Activated T-cell treated with anti-CD3 and anti-CD28 coated beads for 1 hour (primary cell): ENCODE data around the gene LRRC49.
"Not testable (repeated sequence)": the region's sequence is repeated elsewhere in the genome, so short reads cannot be mapped to it uniquely, and the experiment has no call there.

Experiments
- DNase-seq: peaks from one replicate; pipeline ENCODE4 v3.0.0-alpha.2; 2020; ENCODE audit warnings: low read depth

LRRC49 gene, protein sequence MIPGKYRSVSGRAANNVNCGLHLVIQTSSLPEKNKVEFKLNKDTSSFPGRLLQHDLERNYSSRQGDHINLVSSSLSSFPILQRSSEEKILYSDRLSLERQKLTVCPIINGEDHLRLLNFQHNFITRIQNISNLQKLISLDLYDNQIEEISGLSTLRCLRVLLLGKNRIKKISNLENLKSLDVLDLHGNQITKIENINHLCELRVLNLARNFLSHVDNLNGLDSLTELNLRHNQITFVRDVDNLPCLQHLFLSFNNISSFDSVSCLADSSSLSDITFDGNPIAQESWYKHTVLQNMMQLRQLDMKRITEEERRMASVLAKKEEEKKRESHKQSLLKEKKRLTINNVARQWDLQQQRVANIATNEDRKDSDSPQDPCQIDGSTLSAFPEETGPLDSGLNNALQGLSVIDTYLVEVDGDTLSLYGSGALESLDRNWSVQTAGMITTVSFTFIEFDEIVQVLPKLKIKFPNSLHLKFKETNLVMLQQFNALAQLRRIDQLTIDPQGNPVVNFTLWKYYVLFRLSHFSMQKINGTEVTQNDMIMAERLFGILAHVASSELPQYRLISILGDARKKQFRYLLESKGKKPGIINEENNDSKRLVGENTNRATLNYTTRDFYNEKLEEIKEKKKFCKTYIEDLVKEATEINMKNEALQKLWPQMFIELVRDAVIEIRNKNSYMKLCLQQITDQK

GRCh38 chr15:70892002-70892911 is at the start of gene LRRC49, which contains the start of gene THAP10:
Gene LRRC49, plus strand, starts transcription at chr15:70892826. Its CDS starts 69 bp downstream, at chr15:70892895.
Gene THAP10, minus strand, starts transcription at chr15:70892433. Its CDS starts 161 bp downstream, at chr15:70892272.
- no peak for DNase-seq

GRCh38 chr15:70845602-70846360 is 46.8 kb upstream of the LRRC49 start:
- DNase-seq: no peak

GRCh38 chr15:70851889-70852288 is 40.7 kb upstream of the LRRC49 start:
- no peak for DNase-seq

DNA sequence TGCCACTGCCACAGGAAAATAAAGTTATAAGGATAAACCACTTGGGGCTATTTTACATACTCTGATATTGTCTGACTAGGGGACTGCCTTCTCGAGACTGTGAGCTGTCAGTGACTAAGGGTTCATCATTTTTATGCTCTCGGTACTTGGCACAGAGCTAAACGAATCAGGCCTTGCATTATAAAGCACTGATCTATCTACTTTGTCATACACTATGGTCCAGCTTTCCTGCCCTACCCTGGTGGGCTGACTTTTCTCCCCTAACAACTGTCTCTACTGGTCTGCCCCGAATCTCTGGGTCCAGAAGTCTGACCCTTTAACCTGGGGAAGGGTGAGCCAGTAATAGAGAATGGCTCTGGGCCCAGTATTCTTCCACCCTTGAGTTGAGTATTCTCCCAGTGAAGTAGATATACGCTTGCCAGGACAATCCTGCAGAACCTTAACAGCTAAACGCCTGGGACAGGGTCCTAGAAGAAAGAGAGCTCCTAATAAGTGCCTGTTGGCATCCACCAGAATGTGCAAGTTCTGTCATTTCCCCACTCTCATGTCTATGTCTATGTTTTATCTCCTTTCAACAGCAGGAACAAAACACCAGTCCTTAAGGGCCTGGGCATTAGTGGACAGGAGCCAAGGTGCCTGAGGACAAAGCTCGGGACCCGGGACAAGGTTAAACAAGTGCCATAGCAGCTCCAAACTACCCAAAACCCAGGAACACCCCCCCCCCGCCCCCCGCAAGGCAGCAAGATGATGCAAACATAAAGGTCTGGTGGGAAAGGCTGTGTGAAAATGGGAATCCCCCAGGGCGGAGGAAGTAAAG is 39.9 kb upstream of the LRRC49 start:
- DNase-seq: no peak

- no peak for DNase-seq
Measured at GRCh38 chr15:70853318-70853972, 39.2 kb upstream of the LRRC49 start.

- no peak for DNase-seq
Measured at GRCh38 chr15:70853973-70854665, 38.5 kb upstream of the LRRC49 start, which contains the start of gene LARP6. Gene LARP6, minus strand, starts transcription at chr15:70854157. Its CDS starts 69 bp downstream, at chr15:70854088.

DNA sequence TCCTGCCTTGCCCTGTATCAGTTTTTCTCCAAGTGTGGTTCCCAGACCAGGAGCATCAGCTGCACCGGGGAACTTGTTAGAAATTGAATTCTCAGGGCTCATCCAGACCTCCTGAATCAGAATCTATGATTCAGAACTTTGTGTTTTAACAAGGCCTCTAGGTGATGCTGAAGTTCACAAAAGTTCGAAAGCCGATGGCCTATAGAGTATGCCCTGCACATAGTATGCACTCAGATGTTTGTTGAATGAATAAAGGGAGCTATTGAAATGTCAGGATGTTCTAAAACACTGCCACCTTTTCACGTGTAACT is 38.0 kb upstream of the LRRC49 start:
- no peak for DNase-seq

DNA sequence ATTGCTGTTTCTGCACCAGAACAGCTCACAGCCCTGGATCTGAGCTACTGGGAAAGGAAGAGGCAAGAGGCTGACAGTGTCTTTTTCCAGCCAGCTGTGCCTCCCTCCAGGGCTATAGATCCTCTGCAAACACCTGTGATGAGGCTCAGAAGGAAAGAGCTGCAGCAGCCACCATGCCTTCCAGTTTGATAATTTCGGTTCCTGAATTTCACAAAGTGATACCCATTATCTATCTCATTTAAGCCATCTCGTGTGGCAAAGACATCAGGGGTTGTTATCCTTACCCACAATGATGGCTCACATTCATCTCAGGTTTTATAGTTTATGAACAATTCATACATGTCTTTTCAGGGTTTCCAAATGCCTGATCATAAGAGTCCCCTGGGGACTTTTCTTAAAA is 36.9 kb upstream of the LRRC49 start:
- DNase-seq: no peak

- no peak for DNase-seq
Measured at GRCh38 chr15:70856177-70856883, 36.3 kb upstream of the LRRC49 start.

DNA sequence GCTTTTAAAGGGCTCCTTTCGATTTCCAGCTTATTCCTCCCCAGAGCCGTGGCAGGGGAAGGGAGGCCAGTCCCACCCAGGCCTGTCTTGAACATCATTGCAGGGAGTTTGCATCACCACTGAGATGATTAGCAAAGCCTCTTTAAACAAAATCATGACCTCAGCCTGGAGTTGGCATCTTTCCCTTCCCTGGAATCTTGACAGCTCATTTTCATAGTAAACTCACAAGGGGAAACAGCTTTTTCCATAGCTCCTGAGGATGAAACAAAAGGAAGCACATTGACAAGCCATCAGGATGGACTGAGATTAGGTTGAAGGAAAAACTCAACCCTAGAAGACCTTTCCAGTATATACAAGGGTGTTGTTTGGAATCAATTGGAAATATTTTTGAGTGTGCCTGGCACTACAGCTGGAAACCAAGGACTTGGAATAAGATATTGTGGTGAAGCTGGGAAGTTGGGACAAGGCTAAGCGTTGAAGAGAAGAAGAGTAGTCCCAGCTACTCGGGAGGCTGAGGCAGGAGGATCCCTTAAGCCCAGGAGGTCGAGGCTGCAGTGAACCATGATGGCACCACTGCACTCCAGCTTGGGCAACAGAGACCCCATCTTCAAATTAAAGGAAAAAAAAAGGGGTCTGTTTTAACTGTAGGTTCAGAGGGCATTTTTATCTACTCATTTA is 35.6 kb upstream of the LRRC49 start:
- no peak for DNase-seq

DNA sequence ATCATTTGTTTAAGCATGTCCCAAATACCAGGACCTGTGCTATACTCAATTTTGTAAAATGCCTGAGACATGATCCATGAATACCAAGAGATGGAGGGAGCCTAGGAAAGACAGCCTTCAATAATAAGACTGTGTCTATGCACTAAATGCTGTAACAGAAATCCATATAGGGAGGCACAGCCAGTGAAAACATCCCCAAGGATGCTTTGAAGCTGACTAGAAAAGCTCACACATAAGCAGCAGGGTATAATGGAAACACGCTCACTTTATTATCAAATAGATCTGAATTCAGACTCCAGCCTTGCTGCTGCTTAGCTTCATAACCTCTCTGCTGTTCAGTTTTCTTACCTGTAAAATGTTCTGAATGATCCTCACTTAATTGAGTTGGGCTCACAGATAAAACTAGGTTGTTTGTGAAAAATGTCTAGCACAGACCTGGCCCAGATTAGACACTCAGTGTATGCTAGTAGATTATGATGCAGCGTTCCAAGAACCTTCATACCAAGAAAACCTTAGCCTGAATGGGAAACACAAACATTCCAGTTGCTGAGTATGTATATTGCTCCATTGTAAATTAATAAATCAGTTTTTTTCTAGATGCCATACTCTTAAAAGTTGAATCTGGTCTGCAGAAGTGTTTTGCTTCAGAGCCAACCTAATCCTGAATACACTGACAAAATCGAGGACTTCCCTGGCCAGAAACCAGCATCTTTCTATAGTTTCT is 34.9 kb upstream of the LRRC49 start:
- DNase-seq: no peak

DNA sequence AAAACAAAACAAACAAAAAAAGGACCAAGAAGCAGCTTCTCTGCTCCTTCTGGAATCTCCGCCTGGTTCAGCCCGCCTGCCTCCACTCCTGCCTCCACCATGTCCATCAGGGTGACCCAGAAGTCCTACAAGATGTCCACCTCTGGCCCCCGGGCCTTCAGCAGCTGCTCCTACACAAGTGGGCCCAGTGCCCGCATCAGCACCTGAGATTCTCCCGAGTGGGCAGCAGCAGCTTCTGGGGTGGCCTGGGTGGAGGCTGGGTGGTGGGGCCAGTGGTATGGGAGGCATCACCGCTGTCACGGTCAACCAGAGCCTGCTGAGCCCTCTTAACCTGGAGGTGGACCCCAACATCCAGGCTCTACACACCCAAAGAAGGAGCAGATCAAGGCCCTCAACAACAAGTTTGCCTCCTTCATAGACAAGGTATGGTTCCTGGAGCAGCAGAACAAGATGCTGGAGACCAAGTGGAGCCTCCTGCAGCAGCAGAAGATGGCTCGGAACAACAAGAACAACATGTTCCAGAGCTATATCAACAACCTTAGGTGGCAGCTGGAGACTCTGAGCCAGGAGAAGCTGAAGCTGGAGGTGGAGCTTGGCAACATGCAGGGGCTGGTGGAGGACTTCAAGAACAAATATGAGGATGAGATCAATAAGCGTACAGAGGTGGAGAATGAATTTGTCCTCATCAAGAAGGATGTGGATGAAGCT is 33.9 kb upstream of the LRRC49 start:
- not testable (repeated sequence) for DNase-seq

GRCh38 chr15:70859322-70859908 is 33.2 kb upstream of the LRRC49 start:
- no peak for DNase-seq

GRCh38 chr15:70859998-70860397 is 32.6 kb upstream of the LRRC49 start:
- DNase-seq: no peak

DNA sequence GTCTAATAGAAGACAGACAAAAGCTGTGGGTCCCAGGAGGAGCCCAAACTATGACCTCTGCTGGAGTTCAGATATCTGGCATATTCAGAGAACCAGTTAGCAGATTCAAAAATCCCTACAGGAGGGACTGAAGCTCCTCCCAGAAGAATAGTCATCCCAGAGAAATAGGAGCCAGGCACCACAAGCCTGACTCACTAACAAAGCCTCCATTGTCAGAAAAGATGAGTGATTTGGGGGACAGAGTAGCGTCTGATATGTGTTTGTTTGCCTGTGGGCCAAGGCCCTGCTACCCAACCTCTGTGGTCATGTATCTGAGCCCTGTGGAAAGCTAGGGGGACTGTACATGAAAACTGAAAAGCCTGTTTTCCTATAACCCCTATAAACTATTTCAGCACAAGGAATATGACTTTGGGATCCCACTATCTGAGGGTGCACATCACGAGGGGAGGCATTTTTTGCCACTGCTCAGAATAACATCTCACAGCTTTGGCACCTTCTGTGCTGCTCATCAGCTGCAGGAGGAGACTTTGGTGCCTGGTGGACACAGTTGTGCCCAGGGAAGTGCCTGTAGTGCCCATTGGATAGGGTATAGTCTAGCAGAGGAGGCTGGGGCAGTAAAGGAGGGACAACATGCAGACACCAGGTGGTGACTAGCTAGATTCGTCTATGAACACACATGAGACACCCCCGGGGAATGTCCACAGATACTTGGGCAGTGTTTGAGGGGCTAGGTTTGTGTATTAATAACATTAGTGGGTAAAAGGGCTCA is 29.0 kb upstream of the LRRC49 start:
- DNase-seq: no peak
